ENCODE results near the gene NF2. TPM values are rescaled to one million over a fixed set of nuclear protein-coding genes. Genes with fewer than 3 reads are reported as not detected.
A peak's percentile ranks its signal among the peaks of the same experiment; 100 is the strongest.

NF2 gene
- total RNA-seq, 1 donor from 2014 or later = 35.4 TPM

DNA sequence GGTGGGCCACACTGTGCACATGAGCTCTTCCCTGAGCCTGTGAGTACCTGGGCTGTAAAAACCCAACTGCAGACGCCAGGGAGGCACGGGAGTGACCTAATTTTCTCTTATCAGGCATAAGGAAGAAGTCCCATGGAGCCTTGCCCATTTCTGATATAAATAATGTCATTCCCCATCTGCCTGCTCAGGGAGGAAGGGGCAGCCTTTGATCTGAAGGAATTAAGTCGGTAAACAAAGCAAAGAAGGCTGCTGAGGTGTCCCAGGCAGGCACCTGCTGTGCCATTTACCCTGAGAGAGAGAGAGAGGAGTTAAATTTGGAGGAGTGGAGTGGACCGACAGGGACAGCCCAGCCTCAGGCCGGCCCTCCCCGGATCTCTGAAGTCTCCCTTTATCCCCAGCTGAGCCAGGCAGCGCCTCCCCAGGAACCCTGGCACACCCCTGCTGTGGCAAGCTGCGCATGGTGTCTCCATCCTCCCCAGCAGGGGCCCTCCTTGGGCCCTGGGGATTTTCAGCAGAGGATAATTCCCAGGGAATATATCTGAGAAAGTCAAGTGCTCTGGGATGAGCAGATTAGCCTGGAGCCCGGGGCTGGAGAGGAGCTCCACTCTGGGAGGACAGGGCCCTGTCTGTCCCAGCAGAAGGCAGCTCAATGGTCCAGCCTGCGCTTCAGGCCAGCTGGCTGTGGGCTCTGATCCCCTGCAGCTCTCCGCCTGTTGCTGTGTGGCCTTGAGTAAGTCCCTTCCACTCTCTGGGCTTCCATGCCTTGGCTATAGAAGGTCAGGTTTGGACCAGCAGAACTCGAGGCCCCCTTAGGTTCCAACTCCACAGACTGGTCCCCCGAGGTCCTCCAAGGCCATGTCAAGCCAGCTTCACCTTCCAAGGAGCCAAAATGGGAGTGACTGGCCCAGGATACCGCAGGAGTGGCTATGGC, 98.8 kb downstream of the NF2 start:
- DNase-seq = no peak
- H3K27ac Mint-ChIP-seq (ENCODE audit: unreplicated experiment) = no peak overlapping the region
- H3K9me3 Mint-ChIP-seq (ENCODE audit: unreplicated experiment) = no peaks in the 10 kb centered on the region
- no peak overlapping the region for H3K4me3 Mint-ChIP-seq (ENCODE audit: unreplicated experiment)
- TF ChIP-seq, protein P1, sequence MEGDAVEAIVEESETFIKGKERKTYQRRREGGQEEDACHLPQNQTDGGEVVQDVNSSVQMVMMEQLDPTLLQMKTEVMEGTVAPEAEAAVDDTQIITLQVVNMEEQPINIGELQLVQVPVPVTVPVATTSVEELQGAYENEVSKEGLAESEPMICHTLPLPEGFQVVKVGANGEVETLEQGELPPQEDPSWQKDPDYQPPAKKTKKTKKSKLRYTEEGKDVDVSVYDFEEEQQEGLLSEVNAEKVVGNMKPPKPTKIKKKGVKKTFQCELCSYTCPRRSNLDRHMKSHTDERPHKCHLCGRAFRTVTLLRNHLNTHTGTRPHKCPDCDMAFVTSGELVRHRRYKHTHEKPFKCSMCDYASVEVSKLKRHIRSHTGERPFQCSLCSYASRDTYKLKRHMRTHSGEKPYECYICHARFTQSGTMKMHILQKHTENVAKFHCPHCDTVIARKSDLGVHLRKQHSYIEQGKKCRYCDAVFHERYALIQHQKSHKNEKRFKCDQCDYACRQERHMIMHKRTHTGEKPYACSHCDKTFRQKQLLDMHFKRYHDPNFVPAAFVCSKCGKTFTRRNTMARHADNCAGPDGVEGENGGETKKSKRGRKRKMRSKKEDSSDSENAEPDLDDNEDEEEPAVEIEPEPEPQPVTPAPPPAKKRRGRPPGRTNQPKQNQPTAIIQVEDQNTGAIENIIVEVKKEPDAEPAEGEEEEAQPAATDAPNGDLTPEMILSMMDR (IDR thresholded peaks at IDR 0.05; ENCODE audit: partially characterized antibody, unreplicated experiment) = no peak
- H3K27me3 Mint-ChIP-seq (ENCODE audit: unreplicated experiment) = no peaks in the 10 kb centered on the region
- H3K36me3 Mint-ChIP-seq (ENCODE audit: unreplicated experiment) = no peaks in the 10 kb centered on the region
- H3K4me1 Mint-ChIP-seq (ENCODE audit: low read depth, unreplicated experiment) = peaks cover 31% of the 10 kb centered on the region

DNA sequence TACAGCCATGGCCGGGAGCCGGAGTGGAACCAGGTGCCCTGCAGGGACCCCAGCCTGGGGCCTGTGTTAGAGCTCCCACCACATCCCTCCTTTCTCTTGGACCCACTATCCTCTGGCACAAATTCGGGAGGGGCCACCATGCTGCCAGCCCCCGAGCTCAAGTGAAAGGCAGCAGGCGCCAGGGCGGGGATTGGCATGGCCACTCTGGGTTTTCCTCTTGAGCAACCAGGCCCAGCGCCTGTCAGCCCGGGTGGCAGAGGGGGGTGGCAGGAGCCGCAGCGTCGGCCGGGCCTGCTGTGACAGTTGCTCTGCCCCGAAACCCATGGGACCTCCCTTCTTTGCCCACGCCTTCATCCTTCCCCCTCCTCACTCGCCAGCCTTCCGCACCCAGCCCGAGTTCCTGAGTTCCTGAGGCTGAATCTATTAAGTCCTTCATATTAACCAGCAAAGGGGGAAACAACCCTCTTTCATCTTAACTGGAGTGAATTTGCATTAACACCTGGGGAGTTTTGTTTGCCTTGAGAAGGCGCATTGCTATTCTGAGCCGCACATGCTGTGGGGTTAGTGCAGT, 99.6 kb downstream of the NF2 start:
- Mint-ChIP-seq H3K27me3 (ENCODE audit: unreplicated experiment) (no peaks in the 10 kb centered on the region), H3K9me3 (ENCODE audit: unreplicated experiment) (no peaks in the 10 kb centered on the region), H3K36me3 (ENCODE audit: unreplicated experiment) (no peaks in the 10 kb centered on the region), H3K4me3 (ENCODE audit: unreplicated experiment) (peak overlapping the region; percentile 58), H3K27ac (ENCODE audit: unreplicated experiment) (no peak overlapping the region), H3K4me1 (ENCODE audit: low read depth, unreplicated experiment) (peaks cover 31% of the 10 kb centered on the region)
- TF ChIP-seq, protein P1 (IDR thresholded peaks at IDR 0.05; ENCODE audit: partially characterized antibody, unreplicated experiment) = no peak
- no peak for DNase-seq

DNA sequence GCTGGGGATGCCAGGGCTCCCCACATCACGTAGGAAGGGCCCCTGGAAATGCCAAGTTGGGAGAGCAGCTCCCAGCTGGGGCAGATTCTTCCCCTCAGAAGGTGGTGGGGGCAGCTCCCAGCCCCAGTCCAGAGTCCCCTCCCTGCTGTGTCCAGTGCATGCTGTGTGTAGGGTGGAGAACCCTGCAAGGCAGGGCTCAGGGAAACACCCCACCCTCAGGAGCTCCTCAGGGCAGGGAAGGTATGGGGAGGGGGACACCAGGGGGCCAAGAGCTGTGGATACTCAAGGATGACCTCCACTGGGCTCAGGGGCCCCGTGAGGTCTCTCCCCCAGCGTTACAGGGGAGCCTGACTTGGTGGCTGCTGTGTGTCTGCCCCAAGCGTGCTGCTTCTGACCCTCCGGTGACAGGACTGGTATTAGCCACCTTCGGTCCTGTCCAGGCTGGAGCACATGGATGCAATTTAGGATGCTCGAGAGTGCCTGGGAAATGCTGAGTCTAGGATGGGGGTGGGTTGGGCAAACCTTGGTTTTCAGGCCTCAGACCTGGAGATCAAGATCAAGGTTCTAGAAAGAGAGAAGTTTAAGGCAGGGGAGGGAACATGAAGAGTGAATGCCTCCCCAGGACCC, 100.2 kb downstream of the NF2 start:
- TF ChIP-seq, protein P1 (IDR thresholded peaks at IDR 0.05; ENCODE audit: partially characterized antibody, unreplicated experiment) = no peak
- Mint-ChIP-seq H3K4me3 (ENCODE audit: unreplicated experiment) (no peak overlapping the region), H3K9me3 (ENCODE audit: unreplicated experiment) (no peaks in the 10 kb centered on the region), H3K27me3 (ENCODE audit: unreplicated experiment) (no peaks in the 10 kb centered on the region), H3K27ac (ENCODE audit: unreplicated experiment) (no peak overlapping the region), H3K36me3 (ENCODE audit: unreplicated experiment) (no peaks in the 10 kb centered on the region), H3K4me1 (ENCODE audit: low read depth, unreplicated experiment) (peaks cover 31% of the 10 kb centered on the region)
- DNase-seq = no peak

DNA sequence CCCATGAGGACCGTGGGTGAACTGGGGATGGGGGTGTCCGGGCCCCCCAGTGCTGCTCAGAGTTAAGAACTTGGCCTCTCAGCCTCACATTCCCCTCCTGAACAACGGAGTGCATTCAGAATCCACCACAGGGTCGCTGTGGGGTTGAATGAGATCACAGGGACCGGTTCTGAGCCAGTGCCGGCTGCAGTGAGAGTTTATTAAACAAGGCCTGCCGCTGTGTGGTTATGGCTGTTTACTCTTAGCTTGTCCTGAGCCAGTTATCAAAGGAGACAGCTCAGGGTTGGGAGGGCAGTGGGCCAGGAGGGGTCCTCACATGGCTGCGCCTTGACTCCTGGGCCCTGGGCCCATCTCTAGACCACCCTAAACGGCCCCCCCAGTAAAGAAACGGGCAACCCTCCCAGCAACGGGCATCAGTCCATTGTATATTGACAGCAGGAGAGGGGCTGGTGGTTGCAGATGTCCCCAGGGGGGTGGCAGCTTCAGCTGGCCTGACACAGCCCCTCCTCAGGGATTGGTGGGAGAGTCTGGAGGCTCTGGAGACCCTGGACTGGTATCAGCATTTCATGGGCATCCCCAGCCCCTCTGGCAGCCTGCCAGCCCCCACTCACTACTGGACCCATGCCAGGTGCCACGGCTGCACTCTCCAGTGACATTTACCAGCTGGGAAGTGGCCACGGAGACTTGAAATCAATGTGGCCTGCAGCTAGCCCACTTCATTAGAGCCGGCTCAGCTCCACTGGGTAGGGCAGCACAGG, 101.3 kb downstream of the NF2 start:
- H3K27me3 Mint-ChIP-seq (ENCODE audit: unreplicated experiment) = peaks cover under 1% of the 10 kb centered on the region
- H3K27ac Mint-ChIP-seq (ENCODE audit: unreplicated experiment) = no peak overlapping the region
- peaks cover 31% of the 10 kb centered on the region for H3K4me1 Mint-ChIP-seq (ENCODE audit: low read depth, unreplicated experiment)

More for the DNA sequence above, 101.3 kb downstream of the NF2 start:
- DNase-seq = no peak
- Mint-ChIP-seq H3K9me3 (ENCODE audit: unreplicated experiment) (no peaks in the 10 kb centered on the region), H3K4me3 (ENCODE audit: unreplicated experiment) (no peak overlapping the region), H3K36me3 (ENCODE audit: unreplicated experiment) (no peaks in the 10 kb centered on the region)
- TF ChIP-seq, protein P1 (IDR thresholded peaks at IDR 0.05; ENCODE audit: partially characterized antibody, unreplicated experiment) = no peak

All from glutamatergic neuron (in vitro differentiated cells).